ENCODE measurements around the gene LAMC3.
"Not testable (repeated sequence)": the region's sequence is repeated elsewhere in the genome, so short reads cannot be mapped to it uniquely, and the experiment has no call there.

- TF ChIP-seq POLR2AphosphoS5 (IDR thresholded peaks at IDR 0.05); POLR2A (IDR thresholded peaks at IDR 0.05; ENCODE audit: low read depth); CTCF (IDR thresholded peaks at IDR 0.05); EP300 (IDR thresholded peaks at IDR 0.05): not testable (repeated sequence)
Observed at GRCh38 chr9:131099845-131100244, 90.9 kb downstream of the LAMC3 start.
